Endothelial cell of umbilical vein (primary cell): Measurements from ENCODE around the gene TTC21B. TPM values are rescaled to one million over a fixed set of nuclear protein-coding genes. Genes with fewer than 3 reads are reported as not detected.

Source experiments
- BruUV-seq: library from RNA; stranded (reverse); fragments of 400-500 nt; replicated peaks from 2 replicates; lab custom pipeline; 2021; lab: Mats Ljungman, UMichigan
- CTCF ChIA-PET: fragments of 300-600, 350-600 bp; sonication (Branson Sonifier 250); formaldehyde crosslinking; loops from one replicate; lab custom pipeline; 2021; ENCODE audit warnings: antibody characterized with exemption, inconsistent platforms; lab: Charles Lee
- POLR2A ChIA-PET: fragments of 300-600, 350-600 bp; sonication (Branson Sonifier 250); formaldehyde crosslinking; loops from one replicate; lab custom pipeline; 2021; ENCODE audit warnings: antibody characterized with exemption, inconsistent platforms; lab: Charles Lee
- DNase-seq: peaks from one replicate; pipeline ENCODE4 v3.0.0-alpha.2; 2011; ENCODE audit warnings: low read depth, low spot score
- FAIRE-seq: peaks from 2 replicates; lab custom pipeline; 2011; peaks lifted over from hg19 to GRCh38; lab: Jason Lieb, UNC
- H2AFZ ChIP-seq: 2 replicates; pipeline ENCODE4 v1.6.0; 2012; ENCODE audit warnings: low read depth, low read length, control low read depth, inconsistent platforms
- H3K27ac ChIP-seq: 2 replicates; pipeline ENCODE4 v1.5.1; 2011; ENCODE audit warnings: low read depth, mild to moderate bottlenecking, control low read depth, low read length, moderate library complexity; ENCODE audit not compliant: insufficient read depth
- H3K27me3 ChIP-seq, 2 experiments: 2 replicates each; pipeline versions ENCODE4 v1.6.0 to v1.6.1; 2011; ENCODE audit warnings: low read length in 2 of 2, mixed read lengths in 1 of 2; ENCODE audit not compliant: control insufficient read depth in 2 of 2, insufficient read depth in 2 of 2
- H3K36me3 ChIP-seq, 2 experiments: 2 replicates in 1 of 2; 3 replicates in 1 of 2; pipeline ENCODE4 v1.5.1; 2011; ENCODE audit warnings: low read length in 2 of 2, mild to moderate bottlenecking in 1 of 2, moderate library complexity in 1 of 2; ENCODE audit not compliant: control insufficient read depth in 2 of 2, insufficient read depth in 2 of 2; ENCODE audit errors: extremely low read depth in 1 of 2
- H3K4me1 ChIP-seq: 3 replicates; pipeline ENCODE4 v1.5.1; 2011; ENCODE audit warnings: mild to moderate bottlenecking, low read length; ENCODE audit not compliant: control insufficient read depth, insufficient read depth; ENCODE audit errors: extremely low read depth
- H3K4me2 ChIP-seq: 2 replicates; pipeline ENCODE4 v1.6.1; 2011; ENCODE audit warnings: low read length, control low read depth, mixed read lengths; ENCODE audit not compliant: insufficient read depth
- H3K4me3 ChIP-seq, 3 experiments: fragments of 200-600 bp in 1 of 3; sonication (generic), shearing (Covaris generic) in 1 of 3; replicated peaks in 1 of 3; 2 replicates each; pipeline ENCODE4 v1.5.1; 2011 to 2016; ENCODE audit warnings: control low read depth in 3 of 3, low read length in 3 of 3, mild to moderate bottlenecking in 2 of 3, inconsistent platforms in 1 of 3, low read depth in 1 of 3, moderate library complexity in 1 of 3; ENCODE audit not compliant: insufficient read depth in 1 of 3
- H3K79me2 ChIP-seq: 2 replicates; pipeline ENCODE4 v1.6.0; 2012; ENCODE audit warnings: low read length, inconsistent platforms; ENCODE audit not compliant: control insufficient read depth, insufficient read depth
- H3K9ac ChIP-seq: replicated peaks from 2 replicates; pipeline ENCODE3; 2011; ENCODE audit warnings: low read length, control low read depth; ENCODE audit not compliant: insufficient read depth; ENCODE audit errors: extremely low read depth
- H3K9me1 ChIP-seq: replicated peaks from 3 replicates; pipeline ENCODE4 v1.6.0; 2011; ENCODE audit warnings: mild to moderate bottlenecking, low read length; ENCODE audit not compliant: control insufficient read depth, insufficient read depth; ENCODE audit errors: extremely low read depth
- H3K9me3 ChIP-seq: replicated peaks from 2 replicates; pipeline ENCODE4 v1.5.1; 2012; ENCODE audit warnings: low read length, inconsistent platforms; ENCODE audit not compliant: control insufficient read depth, insufficient read depth
- H4K20me1 ChIP-seq: replicated peaks from 2 replicates; pipeline ENCODE3; 2011; ENCODE audit warnings: mild to moderate bottlenecking, low read length; ENCODE audit not compliant: control insufficient read depth, insufficient read depth; ENCODE audit errors: extremely low read depth
- CTCF ChIP-seq, 2 donors: IDR thresholded peaks; 1 replicate in 1 of 2; 2 replicates in 1 of 2; pipeline ENCODE4 v1.5.1; 2011; ENCODE audit warnings: low read length in 2 of 2, mild to moderate bottlenecking in 2 of 2, moderate library complexity in 2 of 2, control low read depth in 1 of 2, inconsistent platforms in 1 of 2, low read depth in 1 of 2; ENCODE audit not compliant: insufficient read depth in 1 of 2; ENCODE audit errors: extremely low read depth in 1 of 2
- EZH2 ChIP-seq: IDR thresholded peaks from 2 replicates; pipeline ENCODE4 v1.6.1; 2012; ENCODE audit warnings: borderline replicate concordance, low read depth, mild to moderate bottlenecking, moderate library complexity, low read length, inconsistent platforms; ENCODE audit not compliant: severe bottlenecking
- FOS ChIP-seq: IDR thresholded peaks from 2 replicates; pipeline ENCODE4 v1.6.1; 2011; ENCODE audit warnings: mild to moderate bottlenecking, low read length, moderate library complexity, borderline replicate concordance; ENCODE audit not compliant: insufficient read depth
- MAX ChIP-seq: IDR thresholded peaks from 2 replicates; pipeline ENCODE4 v1.6.1; 2011; ENCODE audit not compliant: insufficient read depth, insufficient read length
- MYC ChIP-seq: IDR thresholded peaks from one replicate; pipeline ENCODE4 v1.6.1; 2011; ENCODE audit warnings: mild to moderate bottlenecking, low read depth, low read length
- POLR2A ChIP-seq: IDR thresholded peaks from 2 replicates; pipeline ENCODE4 v1.6.1; 2012; ENCODE audit warnings: low read depth, mild to moderate bottlenecking, control low read depth, low read length
- POLR2AphosphoS5 ChIP-seq: IDR thresholded peaks from 2 replicates; pipeline ENCODE4 v1.6.1; 2012; ENCODE audit warnings: low read depth, mild to moderate bottlenecking, control low read depth, low read length, moderate library complexity; ENCODE audit not compliant: insufficient read depth
- dilution Hi-C: fragments of 300-500 bp; cut with MboI; formaldehyde crosslinking; loops from one replicate; pipeline ENCODE4 v1.15.0; 2019; ENCODE audit warnings: low sequenced_read_pairs; ENCODE audit not compliant: extremely low pct_ligation_motif_present
- intact Hi-C: fragments of 100-400 bp; cut with micrococcal nuclease; formaldehyde crosslinking; loops from one replicate; pipeline ENCODE4 v1.10.0; 2022
- polyA plus RNA-seq, 4 experiments: library from polyadenylated mRNA; depleted of rRNA in 3 of 4; stranded (reverse) in 3 of 4; unstranded in 1 of 4; fragments of >200 nt; gene quantifications; 2 replicates each; pipeline versions ENCODE4 v1.2.1 to v1.2.3, GENCODE V29; 2011 to 2012; ENCODE audit warnings: missing spikeins in 1 of 4
- total RNA-seq: library from RNA; stranded (reverse); gene quantifications from 2 replicates; pipeline ENCODE4 v1.2.3, GENCODE V29; 2021

TTC21B gene
- total and polyA plus RNA-seq, 2 donors (not counting 3 experiments of a cell fraction or from before 2014, with no cell fraction given) = 8.0 to 21.9 TPM

- Histone ChIP-seq H3K4me2 (no peak overlapping the region), H3K9me3 (no peaks in the 10 kb centered on the region), H3K4me3 (no peak overlapping the region), H3K9ac (no peak overlapping the region), H3K27ac (no peak overlapping the region), H4K20me1 (no peaks in the 10 kb centered on the region), H3K36me3 (no peaks in the 10 kb centered on the region), H3K9me1 (no peaks in the 10 kb centered on the region), H2AFZ (no peak overlapping the region), H3K4me1 (no peaks in the 10 kb centered on the region), H3K79me2 (no peaks in the 10 kb centered on the region), H3K27me3 (no peaks in the 10 kb centered on the region)
- ChIA-PET CTCF (interaction anchor here (1.4 kb wide), 1 partner anchor 22 kb away, joined by 3 read pairs; no protein-coding TSS in a partner anchor), POLR2A (no interaction called here)
- dilution Hi-C loops (no loop called here), intact Hi-C loops (no loop called here)
- DNase-seq (no peak), FAIRE-seq (no peak)
- TF ChIP-seq POLR2A (no peak), POLR2AphosphoS5 (no peak), FOS (no peak)
- no TSS peak for BruUV-seq
Measured at GRCh38 chr2:165852394-165852793, 101.2 kb downstream of the TTC21B start.

- dilution Hi-C loops (no loop called here), intact Hi-C loops (no loop called here)
- Histone ChIP-seq H3K27me3 (no peaks in the 10 kb centered on the region), H3K9me1 (no peaks in the 10 kb centered on the region), H3K79me2 (no peaks in the 10 kb centered on the region), H3K36me3 (no peaks in the 10 kb centered on the region), H3K9ac (no peak overlapping the region), H4K20me1 (no peaks in the 10 kb centered on the region), H3K4me1 (no peaks in the 10 kb centered on the region), H2AFZ (no peak overlapping the region), H3K4me2 (no peak overlapping the region), H3K27ac (no peak overlapping the region), H3K4me3 (no peak overlapping the region), H3K9me3 (no peaks in the 10 kb centered on the region)
- FAIRE-seq (no peak), DNase-seq (no peak)
- TF ChIP-seq POLR2AphosphoS5 (no peak), MAX (no peak), EZH2 (no peak), CTCF (IDR thresholded peaks at IDR 0.05; ENCODE audit: extremely low read depth in 1 of 2, insufficient read depth in 1 of 2, low read depth in 1 of 2, low read length in 2 of 2) (no peak), MYC (no peak)
- ChIA-PET POLR2A (no interaction called here), CTCF (interaction anchor here (2.1 kb wide), 1 partner anchor 27 kb away, joined by 11 read pairs; no protein-coding TSS in a partner anchor)
- no TSS peak for BruUV-seq
Measured at GRCh38 chr2:165847001-165847400, 106.6 kb downstream of the TTC21B start.
